A549 treated with CORT108297 at 1 μM for 4 hours (cell line): ENCODE results near the gene FAM98A. TPM values are rescaled to one million over a fixed set of nuclear protein-coding genes. Genes with fewer than 3 reads are reported as not detected.

ENCODE experiments used
- total RNA-seq: library from RNA; stranded (reverse); fragments of 200-300 nt; extraction: Qiagen RNA extraction; gene quantifications from 5 replicates; pipeline ENCODE4 v1.2.3, GENCODE V29; 2022

FAM98A gene
- total RNA-seq = 59.7 to 133 TPM (median 65.2 TPM) in 5 replicates

DNA sequence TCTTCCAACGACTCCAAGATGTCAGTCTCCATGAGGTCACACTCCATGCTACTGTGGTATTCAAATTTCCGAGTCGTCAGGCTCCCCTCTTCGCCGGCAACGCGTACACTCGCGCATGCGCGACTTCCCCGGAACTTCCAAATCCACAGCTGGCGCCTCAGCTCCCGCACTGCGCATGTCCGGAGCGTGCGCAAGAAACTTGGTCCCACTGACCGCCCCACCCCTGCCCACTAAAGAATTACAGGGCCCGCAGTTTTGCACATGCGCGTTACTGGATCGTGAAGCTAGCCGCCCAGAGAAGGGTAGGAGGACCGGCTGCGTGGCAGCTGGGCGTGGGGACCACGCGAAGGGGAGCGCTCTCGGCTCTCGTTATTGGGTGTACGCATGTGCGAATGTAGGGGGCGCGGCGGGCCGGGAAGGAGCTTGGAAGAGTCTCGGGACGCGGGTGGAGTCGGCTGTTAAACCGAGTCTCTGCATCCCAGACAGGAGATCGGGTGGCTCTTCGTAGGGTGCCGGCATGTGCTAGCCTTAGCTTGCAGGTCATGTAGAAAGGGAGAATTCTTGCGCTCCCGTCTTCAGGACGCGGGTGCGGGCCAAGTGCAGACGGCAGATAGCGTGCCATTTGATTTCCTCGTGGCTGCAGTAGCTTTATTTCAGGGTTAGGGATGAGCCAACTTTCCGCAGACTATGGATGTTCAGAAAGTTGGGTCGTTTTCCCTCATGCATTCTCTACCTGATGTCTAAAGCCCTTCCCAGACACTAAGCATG lies at the start of gene FAM98A:
TSS of gene FAM98A (minus strand) at position 125 of the 768 bp plus-strand sequence. CDS start at position 47, 78 bp downstream.

Other genes starting within 250 kb of the FAM98A start
- 0.73 to 1.1 TPM (median 0.98 TPM) in 5 replicates for gene RASGRP3, start 122.7 kb downstream of the FAM98A start, total RNA-seq